K562 (cell line): Measurements from ENCODE around the gene AGAP1. TPM values are rescaled to one million over a fixed set of nuclear protein-coding genes. Genes with fewer than 3 reads are reported as not detected.
A peak's percentile ranks its signal among the peaks of the same experiment; 100 is the strongest.

Source experiments
- CBFA2T2 ChIP-seq: fragments of 450-650 bp; conservative IDR thresholded peaks from 2 replicates; pipeline ENCODE4 v1.6.1; 2017; ENCODE audit warnings: mild to moderate bottlenecking
- CCNT2 ChIP-seq: IDR thresholded peaks from 2 replicates; pipeline ENCODE4 v1.6.1; 2011; ENCODE audit warnings: borderline replicate concordance, low read depth, mild to moderate bottlenecking, moderate library complexity, mixed read lengths, low read length; ENCODE audit not compliant: insufficient read length; ENCODE audit errors: extremely low read depth
- CEBPB ChIP-seq: fragments of 450-650 bp; IDR thresholded peaks from 2 replicates; pipeline ENCODE4 v1.6.1; 2016; ENCODE audit warnings: missing genetic modification characterization, missing compliant biosample characterization
- CHD7 ChIP-seq: fragments of 200-600 bp; sonication (generic); IDR thresholded peaks from one replicate; pipeline ENCODE4 v1.6.1; 2012; ENCODE audit warnings: mild to moderate bottlenecking, low read depth, low read length, inconsistent platforms
- DPF2 ChIP-seq: fragments of 450-650 bp; IDR thresholded peaks from 2 replicates; pipeline ENCODE4 v1.6.1; 2016
- ETV5 ChIP-seq: sonication (generic); formaldehyde crosslinking; IDR thresholded peaks from 2 replicates; pipeline ENCODE4 v1.4.0; 2020; ENCODE audit warnings: low read depth, mild to moderate bottlenecking, missing genetic modification reagents
- MYNN ChIP-seq, 2 experiments: sonication (generic); formaldehyde crosslinking in 1 of 2; IDR thresholded peaks; 2 replicates each; pipeline versions ENCODE4 v1.5.0 to v1.6.1; 2016 to 2020; ENCODE audit warnings: antibody characterized with exemption in 1 of 2, missing genetic modification reagents in 1 of 2
- RAD51 ChIP-seq: fragments of 450-650 bp; IDR thresholded peaks from 2 replicates; pipeline ENCODE4 v1.7.1; 2016; ENCODE audit warnings: low read depth, mild to moderate bottlenecking, borderline replicate concordance
- STAG1 ChIP-seq: sonication (generic); formaldehyde crosslinking; IDR thresholded peaks from 2 replicates; pipeline ENCODE4 v1.5.0; 2020; ENCODE audit warnings: missing genetic modification reagents, borderline replicate concordance
- TEAD4 ChIP-seq, 2 experiments: sonication (generic) in 1 of 2; formaldehyde crosslinking in 1 of 2; IDR thresholded peaks; 2 replicates each; pipeline versions ENCODE4 v1.6.1 to v1.8.0; 2012 to 2022; ENCODE audit warnings: borderline replicate concordance in 1 of 2, inconsistent platforms in 1 of 2, low read length in 1 of 2, mild to moderate bottlenecking in 1 of 2, missing genetic modification reagents in 1 of 2
- TRIM24 ChIP-seq, 2 experiments: fragments of 450-650 bp; IDR thresholded peaks; 2 replicates each; pipeline ENCODE4 v1.6.1; 2016
- ZNF583 ChIP-seq: fragments of 250-450 bp; sonication (Bioruptor Pico); IDR thresholded peaks from 2 replicates; pipeline ENCODE4 v1.4.0; 2020
- ZNF584 ChIP-seq: fragments of 200-800 bp; sonication (Bioruptor generic); IDR thresholded peaks from 2 replicates; pipeline ENCODE4 v1.6.1; 2016; ENCODE audit warnings: low read depth, mild to moderate bottlenecking, missing genetic modification characterization, missing compliant biosample characterization
- polyA plus RNA-seq, 8 experiments: library from polyadenylated mRNA; depleted of rRNA in 4 of 8; stranded (reverse) in 5 of 8; unstranded in 3 of 8; fragments of >200 nt; fragmentation: Nextera tagmentation in 2 of 8; fragmentation: Illumina TruSeq in 1 of 8; extraction: Ambion mirVana in 2 of 8; extraction: Trizol in 1 of 8; gene quantifications; 2 replicates each; pipeline versions ENCODE4 v1.2.1 to v1.2.3, GENCODE V29; 2011 to 2014; ENCODE audit warnings: inconsistent platforms in 1 of 8, missing spikeins in 1 of 8
- total RNA-seq, 7 experiments: library from RNA; depleted of rRNA in 6 of 7; stranded (reverse); fragments of >200 nt in 6 of 7; fragmentation: Illumina TruSeq in 2 of 7; extraction: Trizol in 2 of 7; gene quantifications; 2 replicates each; pipeline versions ENCODE4 v1.2.1 to v1.2.3, GENCODE V29; 2011 to 2021; ENCODE audit warnings: low replicate concordance in 1 of 7
- TF ChIP-seq, protein P1 (sequence below): sonication (generic); formaldehyde crosslinking; IDR thresholded peaks from 2 replicates; pipeline ENCODE4 v1.8.0; 2022; ENCODE audit warnings: missing genetic modification reagents, mild to moderate bottlenecking, moderate library complexity, borderline replicate concordance

The AGAP1 gene
- total and polyA plus RNA-seq, 9 of the 15 experiments (the other 6 are each of a cell fraction or from before 2014, with no cell fraction given): 1.3 to 24.0 (median 10.6) TPM

DNA sequence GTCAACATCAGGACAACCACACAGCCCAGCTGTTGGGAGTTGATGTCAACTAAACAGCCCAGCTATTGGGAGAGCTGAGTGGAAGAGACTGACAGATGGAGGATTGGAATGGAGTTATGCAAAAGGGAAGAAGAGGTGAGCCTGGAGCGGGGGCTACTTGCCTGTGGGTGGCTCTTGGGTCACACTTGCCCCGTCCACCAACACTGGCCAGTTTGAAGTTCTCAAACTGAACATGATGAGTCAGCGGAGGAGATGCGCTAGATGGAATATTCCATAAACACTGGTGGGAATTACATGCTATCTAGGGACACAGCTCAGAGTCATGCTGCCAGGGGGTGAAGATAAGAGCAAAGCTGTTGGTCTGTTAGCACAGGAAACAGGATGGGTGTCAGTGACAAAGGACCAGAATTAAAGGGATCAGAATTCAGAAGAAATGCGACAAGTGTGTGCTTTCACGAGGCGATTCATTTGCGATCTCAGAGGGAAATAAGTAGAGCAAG, 33.2 kb upstream of the AGAP1 start (continued):
- no peak for TF ChIP-seq CHD7
- TF ChIP-seq CEBPB: peak; percentile 76
- TF ChIP-seq DPF2: peak; percentile 98
- TF ChIP-seq, protein P1, sequence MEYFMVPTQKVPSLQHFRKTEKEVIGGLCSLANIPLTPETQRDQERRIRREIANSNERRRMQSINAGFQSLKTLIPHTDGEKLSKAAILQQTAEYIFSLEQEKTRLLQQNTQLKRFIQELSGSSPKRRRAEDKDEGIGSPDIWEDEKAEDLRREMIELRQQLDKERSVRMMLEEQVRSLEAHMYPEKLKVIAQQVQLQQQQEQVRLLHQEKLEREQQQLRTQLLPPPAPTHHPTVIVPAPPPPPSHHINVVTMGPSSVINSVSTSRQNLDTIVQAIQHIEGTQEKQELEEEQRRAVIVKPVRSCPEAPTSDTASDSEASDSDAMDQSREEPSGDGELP (CRISPR knock-in tag): peak; percentile 92
- peak; percentile 97 for TF ChIP-seq CBFA2T2
- TF ChIP-seq MYNN (IDR thresholded peaks at IDR 0.05): peak; percentile 71; the same call in 1 of the 2 replicates
- no peak for TF ChIP-seq MYNN (CRISPR knock-in tag; IDR thresholded peaks at IDR 0.05)
- 0 out of 2 replicates have a peak, but pooled peaks have one; percentile 8 for TF ChIP-seq RAD51
- 0 out of 2 replicates have a peak, but pooled peaks have one; percentile 56 for TF ChIP-seq ZNF583 (CRISPR knock-in tag)
- peak; percentile 54 for TF ChIP-seq CCNT2
- TF ChIP-seq ZNF584: peak; percentile 42; the same call in 1 of the 2 replicates
- TF ChIP-seq STAG1: no peak
- peak; percentile 97 for TF ChIP-seq TEAD4 (IDR thresholded peaks at IDR 0.05; ENCODE audit: low read length)
- TF ChIP-seq TEAD4 (CRISPR knock-in tag; IDR thresholded peaks at IDR 0.05; ENCODE audit: borderline replicate concordance): no peak
- peak; percentile 91 to 94 for TF ChIP-seq TRIM24 (IDR thresholded peaks at IDR 0.05)
- peak; percentile 85 for TF ChIP-seq ETV5
